ENCODE measurements around the gene RIC1. TPM values are rescaled to one million over a fixed set of nuclear protein-coding genes. Genes with fewer than 3 reads are reported as not detected.

The RIC1 gene
- total and polyA plus RNA-seq, 9 of the 15 experiments (the other 6 are each of a cell fraction or from before 2014, with no cell fraction given), result 3.2 to 25.8 (median 15.0) TPM

DNA sequence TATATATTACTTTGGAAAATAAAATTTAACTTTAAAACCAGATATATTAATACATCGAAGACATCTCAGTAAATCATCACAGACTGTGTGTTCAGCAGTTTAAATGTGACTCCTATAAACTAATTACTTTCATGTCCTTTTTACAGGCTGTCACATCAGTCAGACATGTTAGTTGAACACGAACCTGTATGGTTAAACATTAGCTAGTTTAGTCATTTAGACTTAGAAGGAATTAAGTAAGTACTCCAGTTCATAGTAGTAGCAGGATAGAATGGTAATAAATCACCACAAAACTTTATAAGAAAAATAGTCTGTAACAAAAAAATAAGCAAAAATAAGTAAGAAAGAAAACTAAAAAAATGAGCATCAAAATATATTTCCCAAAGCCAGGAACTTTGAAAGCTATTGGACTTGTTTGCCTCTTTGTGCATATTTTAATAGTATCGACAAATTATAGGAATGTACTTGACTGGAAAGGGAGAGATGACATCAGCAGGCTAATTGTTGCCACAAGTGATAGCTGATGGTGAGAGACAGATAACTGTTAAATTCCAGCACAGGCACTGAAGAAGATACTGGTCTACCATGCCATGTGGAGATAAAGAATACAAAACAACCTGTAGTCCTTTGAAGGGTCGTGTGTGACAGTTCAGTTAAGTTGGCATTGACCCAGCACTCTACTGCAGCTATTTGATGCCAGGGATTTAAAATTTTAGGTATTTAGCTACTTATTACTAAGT, 83.9 kb downstream of the RIC1 start:
- WGBS (ENCODE audit: insufficient coverage, low coverage, missing lambda C conversion rate), result 60% methylated on average over 4 of the region's 4 CpGs
- BruUV-seq (replicated peaks), result no TSS peak
- no peaks in the 10 kb centered on the region for H3K9me1 ChIP-seq (ENCODE audit: control insufficient read depth, insufficient read depth, low read length)
- ChIA-PET CTCF (ENCODE audit: low intra/inter-chr PET ratio) (no interaction called here), POLR2A (interaction anchor here (1.0 kb wide), 1 partner anchor 11 kb away, joined by 3 read pairs; no protein-coding TSS in a partner anchor)
- TF ChIP-seq, protein P1, sequence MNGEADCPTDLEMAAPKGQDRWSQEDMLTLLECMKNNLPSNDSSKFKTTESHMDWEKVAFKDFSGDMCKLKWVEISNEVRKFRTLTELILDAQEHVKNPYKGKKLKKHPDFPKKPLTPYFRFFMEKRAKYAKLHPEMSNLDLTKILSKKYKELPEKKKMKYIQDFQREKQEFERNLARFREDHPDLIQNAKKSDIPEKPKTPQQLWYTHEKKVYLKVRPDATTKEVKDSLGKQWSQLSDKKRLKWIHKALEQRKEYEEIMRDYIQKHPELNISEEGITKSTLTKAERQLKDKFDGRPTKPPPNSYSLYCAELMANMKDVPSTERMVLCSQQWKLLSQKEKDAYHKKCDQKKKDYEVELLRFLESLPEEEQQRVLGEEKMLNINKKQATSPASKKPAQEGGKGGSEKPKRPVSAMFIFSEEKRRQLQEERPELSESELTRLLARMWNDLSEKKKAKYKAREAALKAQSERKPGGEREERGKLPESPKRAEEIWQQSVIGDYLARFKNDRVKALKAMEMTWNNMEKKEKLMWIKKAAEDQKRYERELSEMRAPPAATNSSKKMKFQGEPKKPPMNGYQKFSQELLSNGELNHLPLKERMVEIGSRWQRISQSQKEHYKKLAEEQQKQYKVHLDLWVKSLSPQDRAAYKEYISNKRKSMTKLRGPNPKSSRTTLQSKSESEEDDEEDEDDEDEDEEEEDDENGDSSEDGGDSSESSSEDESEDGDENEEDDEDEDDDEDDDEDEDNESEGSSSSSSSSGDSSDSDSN (IDR thresholded peaks at IDR 0.05; ENCODE audit: borderline replicate concordance in 1 of 2, low read depth in 2 of 2, low read length in 2 of 2), result no peak
- TF ChIP-seq MAFG (tag; conservative IDR thresholded peaks at IDR 0.05), result no peak
- no peak for TF ChIP-seq EZH2 (IDR thresholded peaks at IDR 0.05; ENCODE audit: borderline replicate concordance, low read depth, low read length)
- TF ChIP-seq STAT5B (CRISPR knock-in tag; IDR thresholded peaks at IDR 0.05), result no peak
- no peak for TF ChIP-seq KDM4B (IDR thresholded peaks at IDR 0.05; ENCODE audit: borderline replicate concordance in 2 of 2, low read depth in 1 of 2)
- no peak for TF ChIP-seq CCAR2 (IDR thresholded peaks at IDR 0.05; ENCODE audit: low read depth, low read length)
- no peak for TF ChIP-seq HCFC1 (IDR thresholded peaks at IDR 0.05; ENCODE audit: low read depth, low read length)
- no peak for TF ChIP-seq SMAD2 (IDR thresholded peaks at IDR 0.05; ENCODE audit: low read depth, low read length)
- no peak for TF ChIP-seq USF2 (CRISPR knock-in tag; IDR thresholded peaks at IDR 0.05)
- TF ChIP-seq LCOR (CRISPR knock-in tag; IDR thresholded peaks at IDR 0.05), result no peak
- H3K9ac ChIP-seq (ENCODE audit: insufficient read depth in 1 of 2, low read depth in 2 of 2, low read length in 2 of 2), result no peak overlapping the region
- DNase-seq (ENCODE audit: extremely low read depth in 1 of 4, low spot score in 3 of 4) (no peak), FAIRE-seq (no peak), ATAC-seq (no peak)
- no peak overlapping the region for H3K27ac ChIP-seq (ENCODE audit: extremely low read depth, low read depth, low read length)
- no peak overlapping the region for H3K4me3 ChIP-seq
- no peak overlapping the region for H2AFZ ChIP-seq (ENCODE audit: low read depth, low read length)
- intact Hi-C loops (cut with micrococcal nuclease) (loop anchor here (10.0 kb wide), 1 partner anchor 108 kb away; no protein-coding TSS in a partner anchor), in situ Hi-C loops (cut with MboI) (no loop called here)
- H3K9me3 ChIP-seq (replicated peaks; ENCODE audit: control insufficient read depth, insufficient read depth, low read depth, low read length), result peaks cover 4% of the 10 kb centered on the region; the same call in 1 of the 2 replicates
- peaks cover 25% of the 10 kb centered on the region; the same call in 2 of the 3 replicates for H3K36me3 ChIP-seq (ENCODE audit: control insufficient read depth, insufficient read depth, low read length)
- no peaks in the 10 kb centered on the region for H3K27me3 ChIP-seq (ENCODE audit: control insufficient read depth in 2 of 2, insufficient read depth in 2 of 2, low read length in 2 of 2)
- H3K79me2 ChIP-seq (ENCODE audit: control insufficient read depth, insufficient read depth, low read length), result peaks cover 7% of the 10 kb centered on the region
- no peaks in the 10 kb centered on the region for H4K20me1 ChIP-seq (replicated peaks; ENCODE audit: control insufficient read depth, insufficient read depth, low read length)
- no peak overlapping the region for H3K4me2 ChIP-seq (ENCODE audit: insufficient read depth, low read length)
- H3K4me1 ChIP-seq (replicated peaks in 1 of 2; ENCODE audit: control insufficient read depth in 2 of 2, insufficient read depth in 2 of 2, low read length in 2 of 2), result no peaks in the 10 kb centered on the region
